ENCODE results near the gene DHX40.

DNA sequence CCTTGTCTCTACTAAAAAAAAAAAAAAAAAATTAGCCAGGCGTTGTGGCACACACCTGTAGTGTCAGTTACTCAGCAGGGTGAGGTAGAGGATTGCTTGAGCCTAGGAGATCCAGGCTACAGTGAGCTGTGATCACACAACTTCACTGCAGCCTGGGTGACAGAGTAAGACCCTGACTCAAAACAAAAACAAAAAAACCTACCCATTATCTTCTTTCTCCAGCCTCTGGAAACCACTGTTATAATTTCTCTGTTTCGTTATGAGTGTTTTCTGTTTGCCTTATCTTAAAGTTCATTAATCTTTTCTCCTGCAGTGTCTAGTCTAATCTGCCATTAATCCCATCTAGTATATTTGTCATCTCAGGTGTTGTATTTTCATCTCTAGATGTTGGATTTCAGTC lies 35.7 kb downstream of the DHX40 start:
- TF ChIP-seq TAF1 (IDR thresholded peaks at IDR 0.05; ENCODE audit: borderline replicate concordance, insufficient read depth, low read length) (no peak), POLR2AphosphoS5 (IDR thresholded peaks at IDR 0.05; ENCODE audit: low read depth, low read length) (no peak), SIN3A (IDR thresholded peaks at IDR 0.05; ENCODE audit: borderline replicate concordance, insufficient read depth, low read length) (no peak)
